Gastrocnemius medialis (tissue), 4 donors: ENCODE results near the gene HSPB8. TPM values are rescaled to one million over a fixed set of nuclear protein-coding genes. Genes with fewer than 3 reads are reported as not detected.
A peak's percentile ranks its signal among the peaks of the same experiment; 100 is the strongest.

Experiments
- ATAC-seq, 2 donors: fragments of 150-250 bp; one replicate each; pipeline ENCODE4 v1.9.1; 2016
- DNase-seq, 2 donors: peaks; one replicate each; pipeline ENCODE4 v3.0.0-alpha.2; 2019
- H3K27ac ChIP-seq, 4 donors: fragments of 200-600 bp; sonication (generic); 1 replicate in 1 of 4; 2 replicates in 3 of 4; pipeline ENCODE4 v1.5.1; 2016 to 2018; ENCODE audit warnings: mild to moderate bottlenecking in 2 of 4, moderate library complexity in 1 of 4
- H3K27me3 ChIP-seq, 3 donors: fragments of 200-600 bp; sonication (generic) in 2 of 3; 1 replicate in 1 of 3; 2 replicates in 2 of 3; pipeline versions ENCODE4 v1.5.1 to v1.6.0; 2016 to 2019; ENCODE audit warnings: mild to moderate bottlenecking in 1 of 3, moderate library complexity in 1 of 3
- H3K36me3 ChIP-seq, 2 donors: fragments of 200-600 bp; sonication (generic) in 1 of 2; one replicate each; pipeline ENCODE4 v1.5.1; 2017 to 2018
- H3K4me1 ChIP-seq, 2 donors: fragments of 200-600 bp; sonication (generic) in 1 of 2; one replicate each; pipeline ENCODE4 v1.5.1; 2016 to 2017; ENCODE audit warnings: mild to moderate bottlenecking in 2 of 2
- H3K4me3 ChIP-seq, 4 donors: fragments of 200-600 bp; sonication (generic) in 3 of 4; 1 replicate in 1 of 4; 2 replicates in 3 of 4; pipeline ENCODE4 v1.5.1; 2016 to 2019; ENCODE audit warnings: mild to moderate bottlenecking in 2 of 4
- H3K9me3 ChIP-seq, 3 donors: fragments of 200-600 bp; sonication (generic) in 2 of 3; 1 replicate in 1 of 3; 2 replicates in 2 of 3; pipeline ENCODE4 v1.5.1; 2016 to 2019
- POLR2A ChIP-seq, 2 donors: fragments of 450-650 bp; IDR thresholded peaks; one replicate each; pipeline ENCODE4 v1.6.1; 2017; ENCODE audit warnings: antibody characterized with exemption in 2 of 2, mild to moderate bottlenecking in 2 of 2, moderate library complexity in 2 of 2
- in situ Hi-C, 4 donors: fragments of 200-750 bp; cut with MboI; loops; one replicate each; pipeline versions ENCODE4 v1.15.0 to v1.8.0; 2017; ENCODE audit warnings: low sequenced_read_pairs in 4 of 4
- intact Hi-C: fragments of 100-400 bp; cut with DNase I; formaldehyde crosslinking; loops from one replicate; pipeline ENCODE4 v1.15.1; 2023; ENCODE audit warnings: low total_unique reads
- total RNA-seq, 4 donors: library from RNA; depleted of rRNA; stranded (reverse); fragments of >200 nt; gene quantifications; one replicate each; pipeline versions ENCODE4 v1.1.0 to v1.2.3, GENCODE V29; 2016
- TF ChIP-seq, protein P1 (sequence below), 5 experiments: fragments of 450-650 bp in 3 of 5; fragments of 200-600 bp in 2 of 5; sonication (generic) in 2 of 5; IDR thresholded peaks in 4 of 5; conservative IDR thresholded peaks in 1 of 5; 1 replicate in 4 of 5; 2 replicates in 1 of 5; pipeline ENCODE4 v1.5.1; 2016 to 2019; ENCODE audit warnings: antibody characterized with exemption in 5 of 5, mild to moderate bottlenecking in 3 of 5, moderate library complexity in 3 of 5

The HSPB8 gene
- total RNA-seq, 4 donors from 2014 or later = 552 to 742 (median 604) TPM

DNA sequence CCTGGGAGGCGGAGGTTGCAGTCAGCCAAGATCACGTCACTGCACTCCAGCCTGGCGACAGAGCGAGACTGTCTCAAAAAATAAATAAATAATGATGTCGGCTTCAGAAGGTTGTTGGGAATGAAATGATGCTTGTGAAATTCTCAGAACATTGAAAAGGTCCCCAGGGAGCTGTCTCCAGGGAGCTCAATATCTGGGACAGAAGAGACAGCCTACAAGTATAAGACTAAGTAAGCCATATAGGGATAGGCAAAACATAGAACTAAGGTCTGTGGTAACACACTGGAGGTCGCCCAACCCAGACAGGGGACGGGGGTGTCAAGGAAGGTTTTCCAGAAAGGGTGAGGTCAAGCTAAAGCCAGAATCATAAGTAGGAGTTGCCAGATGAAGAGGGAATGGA, 29.5 kb upstream of the HSPB8 start:
- Histone ChIP-seq H3K4me3 (no peak overlapping the region), H3K27me3 (no peaks in the 10 kb centered on the region), H3K4me1 (peaks cover 10 to 12% of the 10 kb centered on the region in 2 donors), H3K9me3 (no peaks in the 10 kb centered on the region), H3K36me3 (no peaks in the 10 kb centered on the region), H3K27ac (peak overlapping the region in 3 of 4 donors; percentile 6 to 76 (median 43))
- ATAC-seq (no peak), DNase-seq (no peak)
- in situ Hi-C loops (no loop called here), intact Hi-C loops (no loop called here)
- no peak for TF ChIP-seq POLR2A (IDR thresholded peaks at IDR 0.05)
- TF ChIP-seq, protein P1, sequence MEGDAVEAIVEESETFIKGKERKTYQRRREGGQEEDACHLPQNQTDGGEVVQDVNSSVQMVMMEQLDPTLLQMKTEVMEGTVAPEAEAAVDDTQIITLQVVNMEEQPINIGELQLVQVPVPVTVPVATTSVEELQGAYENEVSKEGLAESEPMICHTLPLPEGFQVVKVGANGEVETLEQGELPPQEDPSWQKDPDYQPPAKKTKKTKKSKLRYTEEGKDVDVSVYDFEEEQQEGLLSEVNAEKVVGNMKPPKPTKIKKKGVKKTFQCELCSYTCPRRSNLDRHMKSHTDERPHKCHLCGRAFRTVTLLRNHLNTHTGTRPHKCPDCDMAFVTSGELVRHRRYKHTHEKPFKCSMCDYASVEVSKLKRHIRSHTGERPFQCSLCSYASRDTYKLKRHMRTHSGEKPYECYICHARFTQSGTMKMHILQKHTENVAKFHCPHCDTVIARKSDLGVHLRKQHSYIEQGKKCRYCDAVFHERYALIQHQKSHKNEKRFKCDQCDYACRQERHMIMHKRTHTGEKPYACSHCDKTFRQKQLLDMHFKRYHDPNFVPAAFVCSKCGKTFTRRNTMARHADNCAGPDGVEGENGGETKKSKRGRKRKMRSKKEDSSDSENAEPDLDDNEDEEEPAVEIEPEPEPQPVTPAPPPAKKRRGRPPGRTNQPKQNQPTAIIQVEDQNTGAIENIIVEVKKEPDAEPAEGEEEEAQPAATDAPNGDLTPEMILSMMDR (IDR thresholded peaks at IDR 0.05 in 4 of 5, conservative IDR thresholded peaks at IDR 0.05 in 1 of 5) = no peak

DNA sequence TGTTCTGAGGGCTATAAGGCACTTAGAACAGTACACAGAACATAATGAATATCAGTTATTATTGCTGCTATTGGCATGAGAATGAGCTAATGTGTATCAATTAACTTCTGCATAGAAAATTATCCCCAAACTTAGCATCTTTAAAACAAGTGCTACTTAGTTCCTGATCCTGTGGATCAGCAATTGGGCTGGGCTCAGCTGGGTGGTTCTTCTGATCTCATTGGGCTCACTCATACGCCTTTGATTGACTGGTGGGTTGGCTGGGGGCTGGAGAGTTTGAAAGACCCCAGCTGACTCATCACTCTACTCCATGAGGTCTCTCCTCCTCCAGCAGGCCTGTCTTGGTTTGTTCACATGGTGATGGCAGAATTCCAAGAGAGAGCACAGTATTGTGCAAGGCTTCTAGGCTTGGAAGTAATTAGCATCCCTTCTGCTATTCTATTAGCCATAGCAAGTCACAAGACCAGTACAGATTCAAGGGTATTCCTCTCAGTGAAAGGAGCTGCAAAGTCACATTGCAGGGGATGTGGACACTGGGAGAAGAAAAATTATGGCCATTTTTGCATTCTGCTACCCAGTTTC, 27.2 kb upstream of the HSPB8 start:
- Histone ChIP-seq H3K27ac (no peak overlapping the region), H3K36me3 (no peaks in the 10 kb centered on the region), H3K4me1 (peaks cover 16 to 19% of the 10 kb centered on the region in 2 donors), H3K4me3 (no peak overlapping the region), H3K27me3 (no peaks in the 10 kb centered on the region), H3K9me3 (no peaks in the 10 kb centered on the region)
- ATAC-seq (no peak), DNase-seq (no peak)
- no peak for TF ChIP-seq POLR2A (IDR thresholded peaks at IDR 0.05)
- TF ChIP-seq, protein P1 (IDR thresholded peaks at IDR 0.05 in 4 of 5, conservative IDR thresholded peaks at IDR 0.05 in 1 of 5) = no peak
- intact Hi-C loops = no loop called here
- in situ Hi-C loops = no loop called here

DNA sequence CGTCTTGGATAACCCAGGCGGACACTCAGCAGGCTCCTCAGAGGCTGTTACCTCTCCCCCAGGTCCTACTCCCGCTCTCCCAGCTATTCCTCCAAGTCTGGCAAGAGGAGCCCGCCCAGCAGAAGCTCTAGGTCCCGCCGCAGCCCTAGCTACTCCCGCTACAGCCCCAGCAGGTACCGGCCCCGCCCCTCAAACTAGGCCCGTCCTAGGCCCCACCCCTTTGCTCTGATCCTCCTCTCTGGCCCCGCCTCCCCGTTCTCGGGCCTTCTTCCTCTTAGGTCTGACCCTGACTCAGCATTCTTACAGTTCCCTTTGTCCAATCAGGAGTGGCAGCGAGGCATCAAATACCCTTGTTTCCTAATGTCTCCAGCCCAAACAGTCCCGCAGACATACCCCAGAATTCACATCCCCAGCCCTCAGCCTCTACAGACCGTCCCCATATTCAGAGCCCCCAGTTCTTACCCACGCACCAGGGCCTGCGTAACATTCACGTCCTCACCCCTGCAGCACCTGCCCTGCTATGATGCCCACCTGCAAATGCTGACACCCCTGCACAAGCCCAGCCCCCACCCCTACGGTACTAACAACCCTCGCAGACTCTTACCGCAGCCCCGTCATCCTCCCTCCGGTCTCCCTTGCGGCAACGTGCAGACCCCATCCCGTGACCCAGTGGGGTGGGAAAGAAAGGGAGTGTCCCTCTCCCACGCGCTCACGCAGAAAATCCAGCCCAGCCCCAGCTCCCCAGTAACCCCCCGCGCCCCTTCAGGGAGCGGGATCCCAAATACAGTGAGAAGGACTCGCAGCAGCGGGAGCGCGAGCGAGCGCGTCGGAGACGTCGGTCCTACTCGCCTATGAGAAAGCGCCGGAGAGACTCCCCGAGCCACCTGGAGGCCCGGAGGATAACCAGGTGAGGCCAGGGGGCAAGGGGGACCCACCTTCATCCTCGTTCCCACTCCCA, 25.0 kb upstream of the HSPB8 start:
- peak overlapping the region in 1 of 4 donors; percentile 13 for H3K4me3 ChIP-seq
- in situ Hi-C loops (no loop called here), intact Hi-C loops (no loop called here)

DNA sequence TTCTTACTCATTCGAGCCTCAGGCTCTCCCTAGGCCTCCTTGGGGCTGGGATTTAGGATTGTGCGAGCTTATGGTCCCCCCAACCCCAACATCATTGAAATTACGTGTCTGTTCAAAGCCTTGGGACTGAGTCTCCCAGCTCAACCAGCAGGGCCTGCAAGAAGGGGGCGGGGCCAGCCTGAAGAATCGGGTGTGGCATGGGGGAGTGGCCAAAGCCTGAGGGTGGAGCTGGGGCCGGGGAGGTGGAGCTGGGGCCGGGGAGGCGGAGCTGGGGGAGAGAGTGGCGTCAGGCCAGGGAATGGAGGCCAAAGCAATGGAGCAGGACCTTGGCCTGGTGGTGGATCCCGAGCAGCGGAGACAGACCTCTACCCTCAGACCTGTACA, 24.3 kb upstream of the HSPB8 start:
- intact Hi-C loops (no loop called here), in situ Hi-C loops (no loop called here)
- Histone ChIP-seq H3K27me3 (no peaks in the 10 kb centered on the region), H3K27ac (peak overlapping the region; percentile 93 to 99 (median 95)), H3K36me3 (no peaks in the 10 kb centered on the region), H3K9me3 (no peaks in the 10 kb centered on the region), H3K4me1 (peaks cover 25 to 36% of the 10 kb centered on the region in 2 donors), H3K4me3 (no peak overlapping the region)
- ATAC-seq (no peak), DNase-seq (peak in 1 of 2 donors; percentile 38)
- TF ChIP-seq, protein P1 (IDR thresholded peaks at IDR 0.05 in 4 of 5, conservative IDR thresholded peaks at IDR 0.05 in 1 of 5) = no peak
- TF ChIP-seq POLR2A (IDR thresholded peaks at IDR 0.05) = no peak

More for the DNA sequence above, 25.0 kb upstream of the HSPB8 start:
- Histone ChIP-seq H3K4me1 (peaks cover 22 to 30% of the 10 kb centered on the region in 2 donors), H3K27ac (peak overlapping the region; percentile 93 to 99 (median 95)), H3K27me3 (no peaks in the 10 kb centered on the region), H3K36me3 (no peaks in the 10 kb centered on the region), H3K9me3 (no peaks in the 10 kb centered on the region)
- no peak for TF ChIP-seq POLR2A (IDR thresholded peaks at IDR 0.05)
- TF ChIP-seq, protein P1 (IDR thresholded peaks at IDR 0.05 in 4 of 5, conservative IDR thresholded peaks at IDR 0.05 in 1 of 5) = no peak
- ATAC-seq (peak; percentile 15 to 16), DNase-seq (peak; percentile 77 to 88)
